ENCODE data around the gene ACSF3. TPM values are rescaled to one million over a fixed set of nuclear protein-coding genes. Genes with fewer than 3 reads are reported as not detected.
"Not testable (repeated sequence)": the region's sequence is repeated elsewhere in the genome, so short reads cannot be mapped to it uniquely, and the experiment has no call there.

Gene ACSF3
- total RNA-seq, 4 donors from 2014 or later = 29.9 to 48.0 (median 40.3) TPM

- H3K27ac ChIP-seq = no peak overlapping the region
- no peak overlapping the region for H3K4me3 ChIP-seq
- no peaks in the 10 kb centered on the region for H3K36me3 ChIP-seq
- H3K9me3 ChIP-seq = no peaks in the 10 kb centered on the region
- peaks cover 0 to 37% of the 10 kb centered on the region in 2 donors for H3K27me3 ChIP-seq
- H3K4me1 ChIP-seq = no peaks in the 10 kb centered on the region
- DNase-seq (ENCODE audit: low spot score in 2 of 2) = no peak
- WGBS, 2 donors = 72 to 86% methylated on average over 16 to 20 of the region's 22 CpGs
- TF ChIP-seq POLR2A (IDR thresholded peaks at IDR 0.05) (no peak), CTCF (IDR thresholded peaks at IDR 0.05) (no peak), EP300 (IDR thresholded peaks at IDR 0.05) (no peak)
Measured at GRCh38 chr16:89072548-89073130, 21.0 kb upstream of the ACSF3 start.

DNA sequence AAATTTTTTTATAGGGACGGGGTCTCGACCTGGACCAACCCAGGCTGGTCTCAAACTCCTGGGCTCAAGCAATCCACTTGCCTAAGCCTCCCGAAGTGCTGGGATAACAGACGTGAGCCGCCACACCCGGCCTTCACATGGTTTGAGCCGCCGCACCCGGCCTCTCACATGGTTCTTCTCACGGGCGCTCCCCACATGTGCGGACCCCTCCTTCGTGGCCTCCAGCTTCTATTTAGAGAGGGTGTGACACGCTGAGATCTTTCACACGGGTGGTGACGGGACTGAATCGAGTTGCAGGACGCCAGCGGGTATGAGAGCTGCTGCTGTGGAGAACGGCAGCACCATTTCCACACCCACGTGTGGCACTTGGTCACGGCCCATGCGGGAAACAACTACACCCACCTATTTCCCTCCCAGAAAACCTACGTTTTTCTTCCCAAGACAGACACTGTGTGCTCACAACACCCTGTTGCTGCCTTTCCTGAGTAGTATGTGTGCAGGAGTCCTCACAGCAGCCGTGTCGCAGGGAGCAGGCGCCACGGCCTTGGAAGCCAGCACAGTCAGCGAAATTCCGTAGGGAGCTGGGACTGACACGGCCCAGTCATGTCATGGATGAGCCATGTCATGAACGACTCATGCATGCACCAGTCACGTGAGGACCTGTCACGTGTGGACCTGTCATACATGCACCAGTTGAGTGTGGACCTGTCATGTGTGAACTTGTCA, 20.1 kb upstream of the ACSF3 start:
- no peaks in the 10 kb centered on the region for H3K9me3 ChIP-seq
- no peaks in the 10 kb centered on the region for H3K36me3 ChIP-seq
- DNase-seq (ENCODE audit: low spot score in 2 of 2) = no peak
- TF ChIP-seq EP300 (IDR thresholded peaks at IDR 0.05) = no peak
- TF ChIP-seq CTCF (IDR thresholded peaks at IDR 0.05) = no peak
- peaks cover 0 to 28% of the 10 kb centered on the region in 2 donors for H3K27me3 ChIP-seq
- H3K4me3 ChIP-seq = no peak overlapping the region
- no peak overlapping the region for H3K27ac ChIP-seq
- no peaks in the 10 kb centered on the region for H3K4me1 ChIP-seq
- 91 to 94% methylated on average over 34 of the region's 34 CpGs for WGBS, 2 donors

DNA sequence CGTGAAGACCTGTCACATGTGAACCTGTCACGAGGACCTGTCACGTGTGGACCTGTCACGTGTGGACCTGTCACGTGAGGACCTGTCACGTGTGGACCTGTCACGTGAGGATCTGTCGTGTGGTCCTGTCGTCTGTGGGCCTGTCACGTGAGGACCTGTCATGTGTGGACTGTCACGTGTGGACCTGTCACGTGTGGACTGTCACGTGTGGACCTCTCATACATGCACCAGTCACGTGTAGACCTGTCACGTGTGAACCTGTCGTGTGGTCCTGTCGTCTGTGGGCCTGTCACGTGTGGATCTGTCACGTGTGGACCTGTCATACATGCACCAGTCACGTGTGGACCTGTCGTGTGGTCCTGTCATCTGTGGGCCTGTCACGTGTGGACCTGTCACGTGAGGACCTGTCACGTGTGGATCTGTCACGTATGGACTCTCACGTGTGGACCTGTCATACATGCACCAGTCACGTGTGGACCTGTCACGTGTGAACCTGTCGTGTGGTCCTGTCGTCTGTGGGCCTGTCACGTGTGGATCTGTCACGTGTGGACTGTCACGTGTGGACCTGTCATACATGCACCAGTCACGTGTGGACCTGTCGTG, 19.5 kb upstream of the ACSF3 start:
- WGBS, 2 donors = 93 to 95% methylated on average over 29 to 35 of the region's 35 CpGs
- H3K4me1 ChIP-seq; H3K9me3 ChIP-seq; H3K4me3 ChIP-seq; H3K36me3 ChIP-seq; H3K27ac ChIP-seq; DNase-seq (ENCODE audit: low spot score in 2 of 2): not testable (repeated sequence)
- peaks cover 0 to 26% of the 10 kb centered on the region in 2 donors for H3K27me3 ChIP-seq

DNA sequence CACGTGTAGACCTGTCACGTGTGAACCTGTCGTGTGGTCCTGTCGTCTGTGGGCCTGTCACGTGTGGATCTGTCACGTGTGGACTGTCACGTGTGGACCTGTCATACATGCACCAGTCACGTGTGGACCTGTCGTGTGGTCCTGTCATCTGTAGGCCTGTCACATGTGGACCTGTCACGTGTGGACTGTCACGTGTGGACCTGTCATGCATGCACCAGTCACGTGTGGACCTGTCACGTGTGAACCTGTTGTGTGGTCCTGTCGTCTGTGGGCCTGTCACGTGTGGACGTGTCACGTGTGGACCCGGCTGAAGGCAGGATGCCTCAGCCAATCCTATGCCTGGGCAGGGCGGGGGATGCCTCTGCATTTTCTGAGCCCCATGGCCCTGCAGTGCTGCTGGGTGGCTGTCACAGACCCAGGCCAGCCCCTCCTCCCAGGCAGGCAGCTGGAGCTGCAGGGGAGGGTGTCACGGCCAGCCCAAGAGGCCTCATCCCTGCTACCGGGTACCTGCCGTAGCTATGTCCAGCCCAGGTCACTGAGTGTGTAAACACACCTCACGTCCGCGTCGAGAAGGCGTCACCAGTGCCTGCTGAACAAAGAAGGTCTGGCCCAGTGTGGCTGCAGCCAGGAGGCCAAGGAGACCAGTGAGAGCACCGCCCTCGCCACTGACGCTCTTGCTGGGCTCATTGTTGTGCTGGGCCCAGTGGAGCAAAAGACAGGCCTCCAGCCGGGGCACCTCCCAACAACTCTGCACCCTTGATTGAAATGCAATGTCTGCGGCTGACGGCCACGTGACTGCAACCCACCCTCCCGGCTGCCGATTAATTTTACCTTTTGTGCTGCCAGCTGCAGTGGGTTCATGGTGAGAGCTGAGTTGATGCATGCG, 18.6 kb upstream of the ACSF3 start:
- TF ChIP-seq POLR2A (IDR thresholded peaks at IDR 0.05) (no peak), CTCF (IDR thresholded peaks at IDR 0.05) (no peak), EP300 (IDR thresholded peaks at IDR 0.05) (no peak)
- Histone ChIP-seq H3K4me3 (no peak overlapping the region), H3K9me3 (no peaks in the 10 kb centered on the region), H3K36me3 (no peaks in the 10 kb centered on the region), H3K27me3 (peaks cover 0 to 26% of the 10 kb centered on the region in 2 donors), H3K27ac (no peak overlapping the region), H3K4me1 (no peaks in the 10 kb centered on the region)
- 92 to 95% methylated on average over 32 to 37 of the region's 37 CpGs for WGBS, 2 donors
- DNase-seq (ENCODE audit: low spot score in 2 of 2) = no peak

DNA sequence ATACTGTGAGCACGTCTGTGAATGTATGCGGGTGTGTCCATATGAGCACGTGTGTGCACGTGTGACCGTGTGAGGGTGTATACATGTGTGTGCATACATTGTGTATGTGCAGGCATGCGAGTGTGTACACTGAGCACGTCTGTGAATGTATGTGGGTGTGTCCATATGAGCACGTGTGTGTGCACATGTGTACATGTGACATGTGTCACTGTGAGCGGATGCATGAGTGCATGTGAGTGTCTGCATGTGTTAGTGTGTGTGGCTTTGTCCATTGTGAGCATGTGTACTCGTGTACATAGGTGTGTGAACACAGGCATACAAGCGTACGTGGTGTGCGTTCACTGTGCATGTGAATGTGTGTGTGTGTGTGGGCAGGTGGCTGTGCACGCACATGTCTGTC, 17.5 kb upstream of the ACSF3 start:
- no peak for DNase-seq (ENCODE audit: low spot score in 2 of 2)
- TF ChIP-seq POLR2A (IDR thresholded peaks at IDR 0.05) = no peak
- TF ChIP-seq CTCF (IDR thresholded peaks at IDR 0.05) = no peak
- TF ChIP-seq EP300 (IDR thresholded peaks at IDR 0.05) = no peak
- Histone ChIP-seq H3K36me3 (no peaks in the 10 kb centered on the region), H3K27ac (no peak overlapping the region), H3K9me3 (no peaks in the 10 kb centered on the region), H3K4me1 (no peaks in the 10 kb centered on the region), H3K27me3 (peaks cover 0 to 18% of the 10 kb centered on the region in 2 donors), H3K4me3 (no peak overlapping the region)
- 93% methylated on average over 14 of the region's 14 CpGs for whole genome bisulfite sequencing, 2 donors
